K562 (cell line): Measurements from ENCODE around the gene GALNT9. TPM values are rescaled to one million over a fixed set of nuclear protein-coding genes. Genes with fewer than 3 reads are reported as not detected.

Experiments used
- ATAC-seq: fragments of 200-7000 bp; cut with Tn5 transposase; 3 replicates; pipeline ENCODE4 v1.9.1; 2020; ENCODE audit warnings: moderate library complexity
- BruUV-seq: library from RNA; stranded (reverse); fragments of 400-500 nt; replicated peaks from 2 replicates; lab custom pipeline; 2021; lab: Mats Ljungman, UMichigan
- CTCF ChIA-PET: fragments of 300-600 bp; formaldehyde crosslinking; extraction: SDS; loops from one replicate; lab custom pipeline; 2021; ENCODE audit warnings: low intra/inter-chr PET ratio; lab: Yijun Ruan, JAX
- POLR2A ChIA-PET: fragments of 300-600, 350-650 bp; sonication (Branson Sonifier 250); formaldehyde crosslinking; extraction: SDS; loops from one replicate; lab custom pipeline; 2021; ENCODE audit warnings: antibody characterized with exemption, inconsistent platforms; lab: Yijun Ruan, JAX
- DNase-seq, 4 experiments: peaks; one replicate each; pipeline versions ENCODE4 v3.0.0 to v3.0.0-alpha.2; 2011 to 2018; ENCODE audit warnings: low spot score in 3 of 4, mixed read lengths in 3 of 4; ENCODE audit errors: extremely low read depth in 1 of 4
- FAIRE-seq: peaks from 2 replicates; lab custom pipeline; 2011; peaks lifted over from hg19 to GRCh38; lab: Jason Lieb, UNC
- H2AFZ ChIP-seq: 2 replicates; pipeline ENCODE4 v1.6.0; 2011; ENCODE audit warnings: low read depth, low read length, control low read depth, inconsistent platforms
- H3K27ac ChIP-seq: fragments of 200-600 bp; 3 replicates; pipeline ENCODE4 v1.8.0; 2011; ENCODE audit warnings: low read depth, mild to moderate bottlenecking, control low read depth, inconsistent platforms, low read length, moderate library complexity, mixed read lengths; ENCODE audit errors: extremely low read depth
- H3K27me3 ChIP-seq, 2 experiments: fragments of 300-600 bp in 1 of 2; 2 replicates in 1 of 2; 3 replicates in 1 of 2; pipeline versions ENCODE4 v1.6.0 to v1.8.0; 2011; ENCODE audit warnings: inconsistent platforms in 2 of 2, low read length in 2 of 2, mild to moderate bottlenecking in 1 of 2, mixed read lengths in 1 of 2, moderate library complexity in 1 of 2; ENCODE audit not compliant: control insufficient read depth in 2 of 2, insufficient read depth in 2 of 2
- H3K36me3 ChIP-seq: fragments of 300-600 bp; 3 replicates; pipeline ENCODE4 v1.8.0; 2011; ENCODE audit warnings: mild to moderate bottlenecking, low read length, inconsistent platforms; ENCODE audit not compliant: control insufficient read depth, insufficient read depth
- H3K4me1 ChIP-seq, 2 experiments: fragments of 200-600 bp in 1 of 2; replicated peaks in 1 of 2; 2 replicates in 1 of 2; 3 replicates in 1 of 2; pipeline versions ENCODE4 v1.5.1 to v1.8.0; 2011; ENCODE audit warnings: inconsistent platforms in 2 of 2, low read length in 2 of 2, mild to moderate bottlenecking in 1 of 2, mixed read lengths in 1 of 2, moderate library complexity in 1 of 2; ENCODE audit not compliant: control insufficient read depth in 2 of 2, insufficient read depth in 2 of 2
- H3K4me2 ChIP-seq: 2 replicates; pipeline ENCODE4 v1.6.1; 2011; ENCODE audit warnings: low read length, control low read depth, inconsistent platforms, mixed read lengths; ENCODE audit not compliant: insufficient read depth
- H3K4me3 ChIP-seq: fragments of 200-600 bp; sonication (generic), shearing (Covaris generic); 2 replicates; pipeline ENCODE4 v1.5.1; 2016; ENCODE audit warnings: control low read depth, inconsistent platforms
- H3K79me2 ChIP-seq: fragments of 200-600 bp; 3 replicates; pipeline ENCODE4 v1.8.0; 2011; ENCODE audit warnings: low read length, inconsistent platforms; ENCODE audit not compliant: control insufficient read depth, insufficient read depth
- H3K9ac ChIP-seq, 2 experiments: 2 replicates each; pipeline versions ENCODE4 v1.6.0 to v1.6.1; 2011; ENCODE audit warnings: low read depth in 2 of 2, low read length in 2 of 2, control low read depth in 1 of 2, inconsistent platforms in 1 of 2, mild to moderate bottlenecking in 1 of 2, mixed read lengths in 1 of 2; ENCODE audit not compliant: insufficient read depth in 1 of 2
- H3K9me1 ChIP-seq: one replicate; pipeline ENCODE4 v1.6.0; 2011; ENCODE audit warnings: inconsistent platforms, mild to moderate bottlenecking, low read length, moderate library complexity; ENCODE audit not compliant: control insufficient read depth, insufficient read depth
- H3K9me3 ChIP-seq: replicated peaks from 2 replicates; pipeline ENCODE4 v1.5.1; 2011; ENCODE audit warnings: low read depth, low read length, inconsistent platforms; ENCODE audit not compliant: control insufficient read depth, insufficient read depth
- H4K20me1 ChIP-seq: replicated peaks from 2 replicates; pipeline ENCODE4 v1.6.1; 2011; ENCODE audit warnings: low read length, inconsistent platforms, mixed read lengths; ENCODE audit not compliant: control insufficient read depth, insufficient read depth
- BRD9 ChIP-seq: fragments of 450-650 bp; IDR thresholded peaks from 2 replicates; pipeline ENCODE4 v1.6.1; 2018; ENCODE audit warnings: low read depth; ENCODE audit not compliant: partially characterized antibody
- COPS2 ChIP-seq: fragments of 450-650 bp; conservative IDR thresholded peaks from 2 replicates; pipeline ENCODE4 v1.6.1; 2016; ENCODE audit warnings: mild to moderate bottlenecking, moderate library complexity
- DACH1 ChIP-seq: fragments of 450-650 bp; IDR thresholded peaks from 2 replicates; pipeline ENCODE4 v1.6.1; 2018; ENCODE audit not compliant: partially characterized antibody
- LARP7 ChIP-seq: fragments of 450-650 bp; IDR thresholded peaks from 2 replicates; pipeline ENCODE4 v1.6.1; 2016
- MAFK ChIP-seq: IDR thresholded peaks from 2 replicates; pipeline ENCODE4 v1.6.1; 2011; ENCODE audit warnings: low read length, improper control_type of control experiment
- RBM39 ChIP-seq: fragments of 200-400 bp; formaldehyde crosslinking; optimal IDR thresholded peaks from 2 replicates; pipeline ENCODE3; 2018; ENCODE audit warnings: low read depth, low read length
- SMARCC2 ChIP-seq: fragments of 450-650 bp; IDR thresholded peaks from 2 replicates; pipeline ENCODE4 v1.6.1; 2017; ENCODE audit warnings: antibody characterized with exemption, moderate library complexity, mild to moderate bottlenecking, low read depth
- SPI1 ChIP-seq: IDR thresholded peaks from 2 replicates; pipeline ENCODE4 v1.6.1; 2011; ENCODE audit warnings: low read depth, low read length, control low read depth, borderline replicate concordance
- XRCC4 ChIP-seq: IDR thresholded peaks from one replicate; pipeline ENCODE4 v1.6.1; 2011; ENCODE audit not compliant: insufficient read depth, insufficient read length; ENCODE audit errors: extremely low read depth
- ZNF140 ChIP-seq: fragments of 250-450 bp; sonication (Bioruptor Pico); IDR thresholded peaks from 2 replicates; pipeline ENCODE4 v1.8.0; 2021; ENCODE audit warnings: moderate library complexity, mild to moderate bottlenecking, inconsistent platforms
- ZNF232 ChIP-seq: sonication (generic); formaldehyde crosslinking; IDR thresholded peaks from 2 replicates; pipeline ENCODE4 v1.8.0; 2022; ENCODE audit warnings: mild to moderate bottlenecking, missing genetic modification reagents
- ZNF785 ChIP-seq: fragments of 250-450 bp; sonication (Bioruptor Pico); IDR thresholded peaks from 2 replicates; pipeline ENCODE4 v1.4.0; 2020; ENCODE audit warnings: mild to moderate bottlenecking
- WGBS: fragments of 100-300 bp; shearing (Covaris generic); methylation state at CpG from one replicate; pipeline ENCODE4 v1.1.6; 2016; ENCODE audit warnings: low coverage, mixed read lengths; ENCODE audit not compliant: insufficient coverage; ENCODE audit errors: missing lambda C conversion rate; 5-methylcytosine and 5-hydroxymethylcytosine counted together
- in situ Hi-C: fragments of 300-500 bp; cut with MboI; formaldehyde crosslinking; loops from 4 replicates; pipeline ENCODE4 v1.15.0; 2018; ENCODE audit warnings: inconsistent platforms, mixed read lengths
- intact Hi-C: fragments of 100-400 bp; cut with micrococcal nuclease; formaldehyde crosslinking; loops from 2 replicates; pipeline ENCODE4 v1.14.2; 2022
- polyA plus RNA-seq, 8 experiments: library from polyadenylated mRNA; depleted of rRNA in 4 of 8; stranded (reverse) in 5 of 8; unstranded in 3 of 8; fragments of >200 nt; fragmentation: Nextera tagmentation in 2 of 8; fragmentation: Illumina TruSeq in 1 of 8; extraction: Ambion mirVana in 2 of 8; extraction: Trizol in 1 of 8; gene quantifications; 2 replicates each; pipeline versions ENCODE4 v1.2.1 to v1.2.3, GENCODE V29; 2011 to 2014; ENCODE audit warnings: inconsistent platforms in 1 of 8, missing spikeins in 1 of 8
- total RNA-seq, 7 experiments: library from RNA; depleted of rRNA in 6 of 7; stranded (reverse); fragments of >200 nt in 6 of 7; fragmentation: Illumina TruSeq in 2 of 7; extraction: Trizol in 2 of 7; gene quantifications; 2 replicates each; pipeline versions ENCODE4 v1.2.1 to v1.2.3, GENCODE V29; 2011 to 2021; ENCODE audit warnings: low replicate concordance in 1 of 7
- TF ChIP-seq, protein P1 (sequence below): fragments of 450-650 bp; conservative IDR thresholded peaks from 2 replicates; pipeline ENCODE4 v1.6.1; 2016; ENCODE audit warnings: missing genetic modification characterization, low read depth, mild to moderate bottlenecking, missing compliant biosample characterization, moderate library complexity
- TF ChIP-seq, protein P2 (sequence below), 2 experiments: fragments of 450-650 bp; formaldehyde crosslinking in 1 of 2; IDR thresholded peaks; 2 replicates each; pipeline versions ENCODE4 v1.4.0 to v1.6.1; 2014 to 2020; ENCODE audit warnings: mild to moderate bottlenecking in 2 of 2, borderline replicate concordance in 1 of 2, low read depth in 1 of 2

The GALNT9 gene
- total and polyA plus RNA-seq, 9 of the 15 experiments (the other 6 are each of a cell fraction or from before 2014, with no cell fraction given) = not detected

DNA sequence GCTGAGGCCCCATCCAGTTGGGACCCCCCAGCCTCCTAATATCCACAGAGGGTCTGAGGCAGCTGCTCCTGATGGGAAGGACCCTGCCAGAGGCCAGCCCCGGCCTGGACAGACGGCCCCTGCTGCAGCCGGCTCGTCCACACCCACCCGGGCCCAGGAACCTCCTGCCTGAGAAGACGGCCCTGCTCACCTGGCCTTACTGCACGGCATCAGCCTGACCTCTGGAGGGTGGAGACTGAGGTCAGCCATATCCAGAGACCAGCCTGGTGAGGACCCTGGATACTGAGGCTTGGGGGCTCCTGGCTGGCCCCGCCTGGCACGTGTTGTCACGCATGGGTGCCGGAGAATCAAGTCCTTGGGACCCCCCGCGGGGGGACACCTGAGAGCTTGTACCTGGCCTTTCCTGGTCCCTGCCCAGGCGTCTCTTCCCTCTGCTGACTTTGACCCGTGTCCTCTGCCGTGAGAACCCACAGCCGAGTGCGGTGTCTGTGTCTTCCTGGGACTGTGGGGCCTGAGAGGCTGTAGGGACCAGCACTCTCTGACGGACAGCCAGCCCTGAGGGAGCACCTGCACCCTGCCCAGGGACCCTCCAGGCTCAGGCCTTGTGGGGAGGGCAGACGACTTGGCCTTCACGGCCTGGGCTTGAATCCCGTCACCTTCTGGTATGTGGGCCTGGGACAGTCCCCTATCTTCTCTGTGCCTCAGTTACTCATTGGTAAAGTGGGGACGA is 127.8 kb downstream of the GALNT9 start:
- in situ Hi-C loops (no loop called here), intact Hi-C loops (no loop called here)
- FAIRE-seq (no peak), ATAC-seq (no peak), DNase-seq (no peak)
- H3K36me3 ChIP-seq = no peaks in the 10 kb centered on the region
- H4K20me1 ChIP-seq = peaks cover 11% of the 10 kb centered on the region; the same call in 1 of the 2 replicates
- CTCF ChIA-PET = no interaction called here
- H3K27me3 ChIP-seq = peaks cover 50 to 98% of the 10 kb centered on the region in 2 experiments; a peak in 4 of 5 replicates
- no peaks in the 10 kb centered on the region for H3K9me1 ChIP-seq
- no peaks in the 10 kb centered on the region for H3K9me3 ChIP-seq
- no peak overlapping the region for H3K9ac ChIP-seq
- no peaks in the 10 kb centered on the region for H3K79me2 ChIP-seq
- no peak overlapping the region for H3K4me2 ChIP-seq
- no TSS peak for BruUV-seq
- H3K27ac ChIP-seq = no peak overlapping the region
- H3K4me1 ChIP-seq = peaks cover 0 to 24% of the 10 kb centered on the region in 2 experiments; a peak in 2 of 5 replicates
- POLR2A ChIA-PET = no interaction called here
- TF ChIP-seq ZNF785 (CRISPR knock-in tag) (no peak), ZNF232 (no peak), BRD9 (no peak), ZNF140 (CRISPR knock-in tag) (no peak), DACH1 (no peak), COPS2 (no peak), XRCC4 (no peak), MAFK (no peak), SMARCC2 (no peak), RBM39 (no peak), SPI1 (no peak), LARP7 (no peak)
- TF ChIP-seq, protein P1, sequence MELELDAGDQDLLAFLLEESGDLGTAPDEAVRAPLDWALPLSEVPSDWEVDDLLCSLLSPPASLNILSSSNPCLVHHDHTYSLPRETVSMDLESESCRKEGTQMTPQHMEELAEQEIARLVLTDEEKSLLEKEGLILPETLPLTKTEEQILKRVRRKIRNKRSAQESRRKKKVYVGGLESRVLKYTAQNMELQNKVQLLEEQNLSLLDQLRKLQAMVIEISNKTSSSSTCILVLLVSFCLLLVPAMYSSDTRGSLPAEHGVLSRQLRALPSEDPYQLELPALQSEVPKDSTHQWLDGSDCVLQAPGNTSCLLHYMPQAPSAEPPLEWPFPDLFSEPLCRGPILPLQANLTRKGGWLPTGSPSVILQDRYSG = no peak
- TF ChIP-seq, protein P2, sequence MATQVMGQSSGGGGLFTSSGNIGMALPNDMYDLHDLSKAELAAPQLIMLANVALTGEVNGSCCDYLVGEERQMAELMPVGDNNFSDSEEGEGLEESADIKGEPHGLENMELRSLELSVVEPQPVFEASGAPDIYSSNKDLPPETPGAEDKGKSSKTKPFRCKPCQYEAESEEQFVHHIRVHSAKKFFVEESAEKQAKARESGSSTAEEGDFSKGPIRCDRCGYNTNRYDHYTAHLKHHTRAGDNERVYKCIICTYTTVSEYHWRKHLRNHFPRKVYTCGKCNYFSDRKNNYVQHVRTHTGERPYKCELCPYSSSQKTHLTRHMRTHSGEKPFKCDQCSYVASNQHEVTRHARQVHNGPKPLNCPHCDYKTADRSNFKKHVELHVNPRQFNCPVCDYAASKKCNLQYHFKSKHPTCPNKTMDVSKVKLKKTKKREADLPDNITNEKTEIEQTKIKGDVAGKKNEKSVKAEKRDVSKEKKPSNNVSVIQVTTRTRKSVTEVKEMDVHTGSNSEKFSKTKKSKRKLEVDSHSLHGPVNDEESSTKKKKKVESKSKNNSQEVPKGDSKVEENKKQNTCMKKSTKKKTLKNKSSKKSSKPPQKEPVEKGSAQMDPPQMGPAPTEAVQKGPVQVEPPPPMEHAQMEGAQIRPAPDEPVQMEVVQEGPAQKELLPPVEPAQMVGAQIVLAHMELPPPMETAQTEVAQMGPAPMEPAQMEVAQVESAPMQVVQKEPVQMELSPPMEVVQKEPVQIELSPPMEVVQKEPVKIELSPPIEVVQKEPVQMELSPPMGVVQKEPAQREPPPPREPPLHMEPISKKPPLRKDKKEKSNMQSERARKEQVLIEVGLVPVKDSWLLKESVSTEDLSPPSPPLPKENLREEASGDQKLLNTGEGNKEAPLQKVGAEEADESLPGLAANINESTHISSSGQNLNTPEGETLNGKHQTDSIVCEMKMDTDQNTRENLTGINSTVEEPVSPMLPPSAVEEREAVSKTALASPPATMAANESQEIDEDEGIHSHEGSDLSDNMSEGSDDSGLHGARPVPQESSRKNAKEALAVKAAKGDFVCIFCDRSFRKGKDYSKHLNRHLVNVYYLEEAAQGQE (IDR thresholded peaks at IDR 0.05; ENCODE audit: borderline replicate concordance) = no peak
- TF ChIP-seq, protein P2 (CRISPR knock-in tag; IDR thresholded peaks at IDR 0.05; ENCODE audit: low read depth) = no peak
- no peak overlapping the region for H2AFZ ChIP-seq
- H3K4me3 ChIP-seq = no peak overlapping the region
- WGBS = 4% methylated on average over 20 of the region's 23 CpGs
